ENCODE measurements around the gene CLEC2L.
"Not testable (repeated sequence)": the region's sequence is repeated elsewhere in the genome, so short reads cannot be mapped to it uniquely, and the experiment has no call there.

CLEC2L gene

DNA sequence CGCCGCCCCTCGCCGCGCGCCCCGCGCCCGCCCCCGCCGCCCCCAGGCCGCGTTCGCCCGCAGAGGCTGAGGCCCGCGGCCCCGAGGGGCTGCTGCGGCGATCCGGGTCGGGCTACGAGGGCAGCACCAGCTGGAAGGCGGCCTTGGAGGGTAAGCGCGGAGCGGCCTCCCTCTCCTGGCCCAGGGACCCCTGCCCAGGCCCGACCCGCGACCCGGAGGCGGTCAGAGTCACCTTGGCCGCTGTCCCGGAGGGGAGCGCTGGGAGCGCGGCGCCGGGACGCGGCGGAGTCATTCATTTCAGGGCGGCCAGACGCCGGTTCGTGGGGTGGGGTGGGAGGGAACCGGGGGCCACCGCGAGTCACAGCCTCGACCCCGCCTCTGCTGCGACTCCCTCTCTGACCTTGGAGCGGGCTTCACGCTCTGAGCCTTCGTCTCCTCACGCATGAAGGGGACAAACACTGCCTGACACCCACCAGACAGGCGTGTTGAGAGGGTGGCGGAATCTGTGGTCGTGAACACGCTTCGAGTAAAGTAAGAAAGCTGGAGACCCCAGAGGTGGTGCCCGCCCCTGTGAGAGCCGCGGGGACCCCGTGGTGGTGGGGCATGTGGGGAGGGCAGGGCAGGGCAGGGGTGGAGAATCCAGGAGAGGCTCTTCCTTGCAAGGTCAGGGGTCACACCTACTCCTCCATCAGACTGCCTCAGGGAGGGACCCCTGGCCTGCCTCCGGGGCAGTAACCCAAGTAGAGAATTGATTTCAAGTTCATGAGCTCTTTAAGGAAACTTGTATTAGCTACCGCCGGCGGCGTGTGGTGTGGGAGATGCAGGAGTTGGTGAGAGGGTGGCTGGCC lies 707 bp downstream of the CLEC2L start:
- no peak for FAIRE-seq

DNA sequence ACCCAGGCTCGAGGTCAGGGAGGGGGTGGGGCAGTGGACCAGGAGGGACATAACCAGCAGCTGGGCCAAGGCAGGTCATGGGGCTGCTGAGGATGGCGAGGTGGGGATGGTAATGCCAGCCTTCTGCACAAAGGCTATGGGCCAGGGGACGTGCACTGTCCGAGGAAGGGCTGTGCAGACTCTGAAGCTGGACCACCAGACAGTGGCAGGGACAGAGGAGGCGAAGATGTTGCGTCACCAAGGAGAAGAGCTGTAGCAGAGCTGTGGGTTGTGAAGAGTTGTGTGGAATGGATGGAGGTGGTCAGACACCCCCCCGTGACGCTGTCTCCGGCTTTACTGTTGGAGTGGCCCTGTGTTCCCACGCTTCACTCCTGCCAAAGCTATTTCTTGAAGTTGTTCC lies 1.8 kb downstream of the CLEC2L start:
- no peak for FAIRE-seq

DNA sequence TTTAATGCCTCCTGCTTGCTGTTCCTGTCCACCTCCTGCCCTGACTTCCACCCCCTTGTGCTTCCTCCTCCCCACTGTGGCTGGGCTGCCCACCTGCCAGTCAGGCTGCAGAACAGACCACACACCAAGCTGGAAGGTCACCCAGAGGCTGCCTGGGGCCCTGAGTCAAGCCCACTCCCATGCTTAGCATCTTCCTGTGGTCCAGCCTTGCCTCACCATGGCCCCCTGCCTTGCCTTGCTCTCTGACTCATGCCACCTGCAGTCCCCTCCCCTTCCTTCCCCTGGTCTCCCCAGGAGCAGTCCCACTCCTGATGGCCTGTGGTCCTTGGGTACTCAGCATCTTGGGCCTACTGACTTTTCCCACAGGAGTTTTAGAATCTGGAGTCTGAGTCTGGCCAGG lies 2.3 kb downstream of the CLEC2L start:
- no peak for FAIRE-seq

DNA sequence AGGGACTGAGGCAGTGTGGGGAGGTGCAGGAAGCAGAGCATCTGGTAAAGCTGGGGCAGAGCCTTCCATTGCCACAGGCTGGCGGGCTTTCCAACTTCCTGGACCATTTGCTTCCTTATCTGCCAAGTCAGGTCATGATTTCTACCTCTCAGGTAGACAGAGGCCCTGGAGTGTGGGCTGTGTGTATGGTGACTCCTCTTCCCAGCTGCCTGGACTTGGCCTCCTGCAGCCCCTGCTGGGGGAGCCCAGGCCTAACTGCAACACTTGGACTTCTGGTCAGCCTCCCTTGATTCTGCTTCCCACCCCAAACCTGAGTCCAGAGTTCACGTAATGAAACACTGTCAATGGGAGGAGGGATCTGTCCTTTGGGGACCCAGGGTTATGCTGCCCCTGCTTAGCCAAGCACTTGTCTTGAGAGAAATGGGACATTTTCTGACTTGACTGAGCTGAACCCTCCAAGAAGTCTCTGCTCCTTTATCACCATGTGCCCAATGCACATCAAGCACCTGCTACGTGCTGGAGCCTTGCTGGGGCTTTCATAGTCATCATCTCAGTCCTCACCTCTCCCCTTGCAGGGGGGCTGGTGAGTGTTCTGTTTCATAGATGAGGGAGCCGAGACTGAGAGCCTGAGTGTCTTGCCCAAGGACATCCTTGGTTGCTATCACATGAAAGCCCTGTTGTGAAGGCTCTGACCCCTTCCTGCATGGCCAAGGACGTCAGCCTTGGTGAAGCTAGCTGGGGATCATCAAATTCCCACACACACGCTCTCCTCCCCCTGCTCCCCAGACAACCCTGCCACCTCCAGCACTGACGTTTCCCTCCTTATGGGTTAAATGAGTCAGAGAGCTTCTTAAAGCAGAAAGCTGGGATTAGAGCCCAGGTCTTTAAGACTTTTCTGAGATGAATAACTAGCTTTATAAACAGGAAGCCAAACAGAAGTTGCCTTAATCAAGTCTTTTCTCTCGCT lies 3.4 kb downstream of the CLEC2L start:
- no peak for FAIRE-seq

DNA sequence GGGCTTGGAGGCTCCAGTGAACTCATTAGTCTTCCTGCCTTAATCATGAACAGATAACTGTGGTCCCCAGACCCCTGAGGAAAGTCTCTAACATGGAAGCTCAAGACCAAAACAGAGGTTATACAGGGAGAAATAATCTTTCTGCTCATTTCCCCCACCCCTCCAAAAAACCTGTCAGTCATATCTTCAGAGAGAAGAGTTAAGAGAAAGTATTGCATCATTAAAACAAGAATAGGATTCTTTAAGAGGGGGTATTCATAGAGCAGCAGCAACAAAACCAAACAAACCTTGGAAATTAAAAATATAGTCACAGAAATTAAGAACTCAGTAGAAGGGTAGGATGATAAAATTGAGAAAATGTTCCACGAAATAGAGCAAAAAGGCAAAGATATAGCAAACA lies 7.6 kb downstream of the CLEC2L start:
- no peak for FAIRE-seq

DNA sequence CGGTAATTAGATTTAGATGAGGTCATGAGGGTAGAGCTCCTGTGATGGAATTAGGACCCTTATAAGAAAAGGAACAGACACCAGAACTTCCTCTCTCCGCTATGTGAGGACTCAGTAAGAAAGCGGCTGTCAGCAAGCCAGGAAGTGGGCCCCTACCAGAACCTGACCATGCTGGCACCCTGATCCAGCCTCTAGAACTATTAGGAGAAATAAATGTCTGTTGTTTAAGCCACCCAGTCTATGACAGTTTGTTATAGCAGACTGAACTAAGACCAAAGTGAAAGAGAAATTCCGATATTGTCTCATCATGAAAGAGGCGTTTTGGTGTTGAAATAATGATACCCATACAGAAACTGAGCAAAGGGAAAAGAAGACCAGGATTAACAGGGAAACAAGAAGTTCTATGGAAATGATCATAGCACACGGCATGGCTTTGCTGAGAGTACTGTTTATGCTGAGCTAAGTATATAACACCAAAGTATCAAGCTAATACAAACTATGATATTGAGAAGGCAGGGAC lies 9.2 kb downstream of the CLEC2L start:
- FAIRE-seq, result no peak

DNA sequence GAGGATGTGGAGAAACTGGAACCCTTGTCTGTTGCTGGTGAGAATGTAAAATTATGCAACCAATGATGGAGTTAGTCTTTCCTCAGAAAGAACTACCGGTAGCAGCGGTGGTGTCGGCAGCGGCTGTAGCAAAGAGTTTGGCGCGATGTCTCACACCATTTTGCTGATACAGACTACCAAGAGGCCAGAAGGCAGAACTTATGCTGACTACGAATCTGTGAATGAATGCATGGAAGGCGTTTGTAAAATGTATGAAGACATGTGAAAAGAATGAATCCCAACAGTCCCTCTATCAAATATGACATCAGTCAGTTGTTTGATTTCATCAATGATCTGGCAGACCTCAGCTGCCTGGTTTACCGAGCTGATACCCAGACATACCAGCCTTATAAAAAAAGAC lies 10.6 kb downstream of the CLEC2L start:
- FAIRE-seq, result no peak

DNA sequence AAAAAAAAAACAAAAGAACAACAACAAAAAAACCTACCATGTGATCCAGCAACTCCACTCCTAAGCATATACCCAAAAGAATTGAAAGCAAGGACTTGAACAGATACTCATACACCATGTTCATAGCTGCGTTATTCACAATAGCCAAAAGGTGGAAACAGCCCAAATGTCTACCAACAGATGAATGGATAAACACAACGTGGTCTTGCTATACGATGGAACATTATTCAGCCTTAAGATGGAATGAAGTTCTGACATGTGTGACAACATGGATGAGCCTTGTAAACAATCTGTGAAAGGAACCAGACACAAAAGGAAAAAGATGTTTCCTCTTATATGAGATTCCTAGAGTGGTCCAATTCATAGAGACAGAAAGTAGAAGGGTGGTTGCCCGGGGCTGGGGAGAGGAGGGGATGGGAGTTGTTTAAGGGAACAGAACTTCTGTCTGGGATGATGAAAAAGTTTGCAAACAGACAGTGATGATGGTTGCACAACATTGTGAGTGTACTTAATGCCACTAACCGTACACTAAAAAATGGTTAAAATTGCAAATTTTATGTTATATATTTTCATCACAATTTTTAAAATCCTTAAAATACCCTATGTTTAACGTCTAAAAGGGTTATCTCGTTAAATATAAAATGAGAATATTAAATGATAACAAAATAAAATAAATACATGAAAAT lies 11.6 kb downstream of the CLEC2L start:
- FAIRE-seq, result no peak

DNA sequence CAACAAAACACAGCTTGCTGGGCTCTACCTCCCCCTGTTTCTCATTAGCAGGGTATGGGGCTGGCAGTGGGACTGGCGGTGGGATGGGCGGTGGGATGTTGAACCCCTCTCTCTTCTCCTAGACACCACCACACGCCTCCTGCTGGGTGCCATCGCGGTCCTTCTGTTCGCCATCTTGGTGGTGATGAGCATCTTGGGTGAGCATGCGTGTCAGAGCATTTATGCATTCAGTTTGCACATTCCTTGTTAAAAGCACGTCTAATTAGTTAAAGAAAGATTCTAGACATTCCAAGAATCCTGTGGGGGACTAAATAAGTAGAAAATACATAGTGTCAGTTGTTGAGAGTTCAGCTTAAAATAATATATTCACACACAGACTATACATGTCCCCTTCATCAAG lies 12.7 kb downstream of the CLEC2L start:
- no peak for FAIRE-seq

DNA sequence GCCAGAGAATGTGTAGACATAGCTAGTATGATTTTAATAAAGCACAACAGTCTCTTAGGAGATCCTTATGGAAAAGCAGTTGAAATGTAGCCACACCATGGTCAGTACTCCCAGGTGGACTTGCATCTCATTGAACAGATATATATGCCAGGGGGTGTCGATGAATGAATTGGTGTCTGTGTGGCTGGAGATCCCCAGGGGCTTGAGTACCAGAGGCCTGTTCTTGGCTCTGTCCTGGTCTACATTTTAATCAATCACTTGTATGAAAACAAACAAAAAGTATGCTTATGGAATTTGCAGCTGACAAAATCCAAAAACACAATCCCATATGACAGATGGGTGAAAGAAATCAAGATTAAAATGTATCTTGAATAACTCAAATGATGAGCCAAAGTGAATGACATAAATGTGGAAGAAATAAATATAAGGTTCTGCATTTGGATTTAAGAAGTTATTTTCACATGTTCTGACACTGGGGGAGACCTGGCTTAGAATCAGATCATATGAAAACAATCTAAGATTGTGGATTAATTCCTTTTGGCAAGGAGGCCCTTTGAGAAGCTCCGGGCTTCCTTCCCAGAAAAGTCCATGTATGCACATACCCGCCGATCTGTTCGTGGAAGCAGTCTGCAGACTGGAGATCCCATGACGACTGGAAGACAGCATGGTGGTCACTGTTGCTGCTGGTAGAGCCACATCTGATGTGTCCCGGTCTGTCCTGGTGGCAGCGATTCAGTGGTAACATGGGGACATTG lies 15.6 kb downstream of the CLEC2L start:
- FAIRE-seq, result no peak

DNA sequence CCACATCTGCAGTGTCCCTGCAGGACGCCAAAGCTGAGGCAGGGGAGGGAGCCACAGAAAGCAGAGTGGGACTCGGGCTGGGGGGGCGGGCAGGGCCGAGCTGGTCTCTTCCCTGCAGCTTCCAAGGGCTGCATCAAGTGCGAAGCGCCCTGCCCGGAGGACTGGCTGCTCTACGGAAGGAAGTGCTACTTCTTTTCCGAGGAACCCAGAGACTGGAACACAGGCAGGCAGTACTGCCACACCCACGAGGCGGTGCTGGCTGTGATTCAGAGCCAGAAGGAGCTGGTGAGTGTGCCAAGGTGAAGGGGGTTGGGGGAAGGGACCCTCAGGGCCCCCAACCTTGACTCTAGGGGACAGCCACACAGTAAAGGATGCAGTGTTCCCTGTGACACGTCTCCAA lies 16.7 kb downstream of the CLEC2L start:
- no peak for FAIRE-seq

DNA sequence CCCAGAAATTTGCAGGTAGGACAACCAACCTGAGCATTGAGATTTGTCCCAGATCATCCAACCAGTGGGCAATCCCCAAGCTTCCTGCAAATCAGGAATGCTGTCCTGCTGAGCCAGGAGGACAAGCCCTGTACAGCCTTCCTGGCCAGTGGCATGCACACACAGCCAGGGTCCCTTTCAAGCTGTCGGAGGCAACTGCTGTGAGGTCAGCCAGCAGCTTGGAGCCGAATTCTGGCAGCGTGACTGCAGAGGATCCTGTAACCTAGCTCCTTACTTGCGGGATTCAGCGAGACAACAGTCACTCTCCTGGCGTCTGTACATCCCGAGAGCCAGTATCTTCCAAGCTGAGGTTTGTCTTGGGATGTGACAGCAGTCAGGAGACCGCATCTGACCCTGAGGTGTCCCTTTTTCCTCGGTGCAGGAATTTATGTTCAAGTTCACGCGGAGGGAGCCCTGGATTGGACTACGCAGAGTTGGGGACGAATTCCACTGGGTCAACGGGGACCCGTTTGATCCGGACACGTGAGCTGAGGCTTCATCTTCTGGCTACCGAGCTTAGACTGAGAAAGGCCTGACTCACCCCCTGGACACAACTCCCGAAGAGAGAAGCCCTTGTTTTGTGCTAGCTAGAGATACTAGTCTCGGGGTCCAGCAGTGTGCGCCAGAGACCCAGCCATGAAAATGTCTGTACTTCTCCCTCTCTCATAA lies 18.3 kb downstream of the CLEC2L start:
- FAIRE-seq, result no peak

DNA sequence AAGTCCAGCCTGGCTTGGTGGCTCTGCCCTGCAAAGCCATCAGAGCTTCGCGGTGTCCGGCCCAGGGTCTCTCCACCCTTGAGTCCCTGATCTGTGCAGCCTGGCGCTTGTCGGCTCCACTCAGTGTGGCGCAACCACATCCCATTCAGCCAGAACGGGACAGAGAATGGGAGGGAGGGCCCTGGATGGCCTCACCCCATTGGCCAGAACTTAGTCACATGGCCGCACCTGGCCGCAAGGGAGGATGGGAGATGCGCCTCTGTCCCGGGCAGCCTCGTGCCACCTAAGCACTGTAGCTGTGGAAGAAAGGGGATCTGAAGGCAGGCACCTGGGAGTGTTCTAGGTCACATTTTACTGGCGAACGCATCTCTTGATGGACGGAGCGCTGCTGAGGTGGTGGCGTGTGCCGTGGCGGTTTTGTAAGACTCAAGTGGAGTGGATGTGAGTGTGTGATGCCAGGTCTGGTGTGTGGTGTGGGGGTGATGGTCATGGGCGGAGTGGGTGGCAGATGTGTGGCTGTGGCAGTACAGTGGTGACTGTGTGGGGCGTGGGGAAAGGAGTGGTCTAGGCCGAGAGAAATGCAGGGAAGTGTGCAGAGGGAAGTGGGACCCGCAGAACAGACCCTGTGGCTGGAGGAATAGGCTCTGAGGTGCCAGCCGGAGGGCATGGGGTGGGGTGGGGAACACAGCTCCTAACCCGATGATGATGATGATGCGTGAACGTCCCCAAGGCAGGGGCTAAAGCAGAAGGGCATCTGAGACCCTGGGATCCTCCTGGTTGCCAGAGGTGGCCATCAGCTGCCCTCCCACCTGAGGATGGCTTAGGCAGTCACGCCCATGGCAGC lies 19.0 kb downstream of the CLEC2L start:
- FAIRE-seq, result no peak

DNA sequence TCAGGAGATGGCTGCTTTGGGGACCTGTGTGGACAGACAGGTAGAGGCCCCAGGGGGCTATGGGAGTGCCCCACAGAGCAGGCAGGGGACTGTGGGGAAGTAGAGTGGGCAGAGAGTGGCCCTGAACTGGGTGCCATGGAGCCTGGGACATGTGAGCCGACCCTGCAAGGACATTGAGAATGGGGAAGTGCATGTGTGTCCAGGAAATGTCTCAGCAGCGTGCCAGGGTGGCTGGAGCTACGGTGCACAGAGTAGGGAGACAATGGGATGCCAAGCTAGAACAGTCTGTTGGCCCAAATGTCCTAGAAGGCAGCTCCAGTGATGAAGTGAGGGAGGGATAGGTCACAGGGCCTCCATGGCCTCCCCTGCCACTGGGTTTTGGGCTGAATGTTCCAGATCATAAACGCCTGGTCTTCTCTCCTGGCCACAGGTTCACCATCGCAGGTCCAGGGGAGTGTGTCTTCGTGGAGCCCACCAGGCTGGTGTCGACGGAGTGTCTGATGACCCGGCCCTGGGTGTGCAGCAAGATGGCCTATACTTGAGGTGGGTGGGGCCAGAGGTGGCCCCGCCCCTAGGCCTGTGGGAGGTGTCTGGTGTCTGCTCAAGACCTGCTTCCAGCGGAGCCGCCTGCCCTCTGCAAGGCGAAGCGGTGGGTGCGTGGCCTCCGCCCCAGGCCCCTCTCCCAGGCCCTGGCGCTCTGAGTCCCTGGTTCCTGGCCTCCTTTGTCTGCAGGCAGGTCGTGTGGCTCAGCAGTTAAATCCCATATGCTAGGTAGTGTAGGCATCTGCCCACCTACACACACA lies 20.5 kb downstream of the CLEC2L start:
- no peak for FAIRE-seq

DNA sequence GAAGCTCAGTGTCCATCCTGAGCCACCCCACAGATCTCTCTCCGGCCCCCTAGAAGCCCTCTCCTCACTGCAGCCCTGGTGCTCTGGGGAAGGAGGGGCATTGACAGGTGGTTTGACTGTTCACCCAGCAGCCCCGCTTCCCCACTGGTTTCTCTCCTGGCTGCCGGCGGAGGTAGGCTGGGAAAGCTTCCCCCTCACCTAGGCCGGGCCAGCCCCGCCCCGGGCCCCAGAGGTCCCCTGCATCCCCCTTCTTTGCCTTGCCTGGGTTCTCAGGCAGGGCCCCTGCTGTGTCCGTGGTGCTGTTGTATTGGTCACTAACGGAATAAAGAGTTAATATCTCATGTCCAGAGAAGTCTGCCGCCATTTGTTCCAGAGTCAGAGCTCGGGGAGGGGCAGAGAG lies 21.2 kb downstream of the CLEC2L start:
- FAIRE-seq, result no peak

DNA sequence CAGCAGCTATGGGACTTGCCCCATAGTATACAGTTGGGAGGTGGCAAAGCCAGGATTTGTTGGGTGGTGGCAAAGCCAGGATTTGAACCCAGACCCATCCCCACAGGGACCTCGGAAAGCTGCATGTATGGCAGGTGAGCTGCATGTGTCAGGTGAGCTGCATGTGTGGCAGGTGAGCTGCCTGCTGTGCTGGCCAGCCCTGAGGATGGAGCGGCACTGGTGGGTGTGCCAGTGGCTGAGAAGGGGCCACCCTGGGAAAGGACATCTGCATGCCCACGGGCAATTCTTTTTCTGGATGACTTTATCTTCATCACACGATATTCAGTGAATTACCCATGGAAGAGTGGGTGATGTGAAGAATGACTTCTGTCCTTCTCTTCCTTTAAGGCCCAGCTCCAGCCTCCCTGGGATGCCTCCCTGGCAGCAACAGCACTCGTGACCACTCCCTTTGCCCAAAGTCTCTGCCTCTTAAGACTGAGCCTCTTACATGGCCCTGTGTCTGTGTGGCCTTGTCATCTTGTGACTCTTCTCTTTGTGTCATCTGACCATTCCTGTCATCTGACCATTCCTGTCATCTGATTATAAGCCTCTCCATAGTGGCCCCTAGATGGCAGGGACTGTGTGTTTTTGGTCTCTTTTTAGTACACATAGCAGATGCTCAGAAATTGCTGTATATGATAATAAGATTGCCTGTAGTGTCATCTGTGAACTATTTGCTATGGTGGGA lies 25.0 kb downstream of the CLEC2L start:
- FAIRE-seq, result no peak

DNA sequence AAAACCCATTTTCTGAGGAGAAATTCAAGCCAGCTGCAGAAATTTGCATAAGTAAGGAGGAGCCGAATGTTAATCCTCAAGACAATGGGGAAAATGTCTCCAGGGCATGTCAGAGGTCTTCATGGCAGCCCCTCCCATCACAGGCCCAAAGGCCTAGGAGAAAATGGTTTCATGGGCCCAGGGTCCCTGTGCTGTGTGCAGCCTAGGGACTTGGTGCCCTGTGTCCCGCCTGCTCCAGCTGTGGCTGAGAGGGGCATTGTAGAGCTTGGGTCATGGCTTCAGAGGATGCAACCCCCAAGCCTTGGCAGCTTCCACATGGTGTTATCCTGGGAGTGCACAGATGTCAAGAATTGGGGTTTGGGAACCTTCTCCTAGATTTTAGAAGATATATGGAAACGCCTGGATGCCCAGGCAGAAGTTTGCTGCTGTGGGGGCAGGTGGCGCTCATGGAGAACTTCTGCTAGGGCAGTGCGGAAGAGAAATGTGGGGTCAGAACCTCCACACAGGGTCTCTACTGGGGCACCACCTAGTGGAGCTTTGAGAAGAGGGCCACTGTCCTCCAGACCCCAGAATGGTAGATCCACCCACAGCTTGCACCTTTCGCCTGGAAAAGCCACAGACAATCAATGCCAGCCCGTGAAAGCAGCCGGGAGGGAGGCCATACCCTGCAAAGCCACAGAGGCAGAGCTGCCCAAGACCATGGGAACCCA lies 30.7 kb downstream of the CLEC2L start:
- not testable (repeated sequence) for FAIRE-seq

DNA sequence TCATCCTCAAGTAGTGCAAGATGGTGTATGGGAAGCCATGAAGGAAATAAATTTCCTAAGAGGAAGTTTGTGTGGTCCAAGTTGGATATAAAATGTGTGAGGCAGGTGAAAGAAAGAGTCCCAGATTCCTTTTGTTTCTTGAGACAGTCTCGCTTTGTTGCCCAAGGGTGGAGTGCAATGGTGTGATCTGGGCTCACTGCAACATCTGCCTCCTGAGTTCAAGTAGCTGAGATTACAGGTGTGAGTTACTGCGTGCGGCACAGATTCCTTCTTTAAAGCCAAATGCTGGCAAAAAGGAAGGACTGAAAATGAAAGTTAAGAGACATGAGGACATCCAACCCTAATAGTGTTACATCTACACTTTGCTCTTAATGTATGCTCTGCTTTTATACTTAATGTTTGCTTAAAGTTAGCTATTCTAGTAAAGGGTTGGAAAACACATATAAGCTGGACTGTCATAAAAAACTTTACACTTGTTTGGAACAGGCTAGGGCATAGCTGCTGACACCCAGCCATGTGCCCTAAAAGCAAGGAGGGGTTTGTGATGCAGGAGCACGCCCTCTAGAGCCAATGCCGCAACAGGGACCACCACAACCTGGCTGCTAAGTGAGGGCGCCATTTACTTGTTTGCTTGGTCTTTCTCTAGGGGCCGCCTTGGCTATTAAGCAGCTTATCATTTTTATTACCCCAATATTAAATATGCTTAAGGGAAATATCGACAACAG lies 34.5 kb downstream of the CLEC2L start:
- FAIRE-seq, result no peak

Data from islet of Langerhans (tissue), 1 donor.